22Rv1 (cell line): ENCODE data around the gene ERF.

Experiments
- H3K27ac ChIP-seq: fragments of 450-650 bp; 2 replicates; pipeline ENCODE4 v1.5.1; 2017
- ZFX ChIP-seq: fragments of 450-650 bp; IDR thresholded peaks from 2 replicates; pipeline ENCODE4 v1.6.1; 2017; ENCODE audit warnings: antibody characterized with exemption, borderline replicate concordance
- TF ChIP-seq, protein P1 (sequence below): fragments of 450-650 bp; IDR thresholded peaks from 2 replicates; pipeline ENCODE4 v1.5.1; 2017; ENCODE audit warnings: mild to moderate bottlenecking

Gene ERF

DNA sequence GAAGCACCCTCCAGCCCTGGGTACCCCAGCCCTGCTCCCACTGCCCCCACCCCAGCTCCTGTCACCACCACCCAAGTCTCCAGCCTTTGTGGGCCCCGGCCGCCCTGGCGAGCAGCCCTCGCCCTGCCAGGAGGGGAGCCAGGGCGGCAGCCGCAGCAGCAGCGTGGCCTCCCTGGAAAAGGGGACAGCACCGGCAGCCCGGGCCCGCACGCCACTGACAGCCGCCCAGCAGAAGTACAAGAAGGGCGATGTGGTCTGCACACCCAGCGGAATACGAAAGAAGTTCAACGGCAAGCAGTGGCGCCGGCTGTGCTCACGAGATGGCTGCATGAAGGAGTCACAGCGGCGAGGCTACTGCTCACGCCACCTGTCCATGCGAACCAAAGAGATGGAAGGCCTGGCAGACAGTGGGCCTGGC lies 18.1 kb upstream of the ERF start:
- H3K27ac ChIP-seq = no peak overlapping the region
- TF ChIP-seq, protein P1, sequence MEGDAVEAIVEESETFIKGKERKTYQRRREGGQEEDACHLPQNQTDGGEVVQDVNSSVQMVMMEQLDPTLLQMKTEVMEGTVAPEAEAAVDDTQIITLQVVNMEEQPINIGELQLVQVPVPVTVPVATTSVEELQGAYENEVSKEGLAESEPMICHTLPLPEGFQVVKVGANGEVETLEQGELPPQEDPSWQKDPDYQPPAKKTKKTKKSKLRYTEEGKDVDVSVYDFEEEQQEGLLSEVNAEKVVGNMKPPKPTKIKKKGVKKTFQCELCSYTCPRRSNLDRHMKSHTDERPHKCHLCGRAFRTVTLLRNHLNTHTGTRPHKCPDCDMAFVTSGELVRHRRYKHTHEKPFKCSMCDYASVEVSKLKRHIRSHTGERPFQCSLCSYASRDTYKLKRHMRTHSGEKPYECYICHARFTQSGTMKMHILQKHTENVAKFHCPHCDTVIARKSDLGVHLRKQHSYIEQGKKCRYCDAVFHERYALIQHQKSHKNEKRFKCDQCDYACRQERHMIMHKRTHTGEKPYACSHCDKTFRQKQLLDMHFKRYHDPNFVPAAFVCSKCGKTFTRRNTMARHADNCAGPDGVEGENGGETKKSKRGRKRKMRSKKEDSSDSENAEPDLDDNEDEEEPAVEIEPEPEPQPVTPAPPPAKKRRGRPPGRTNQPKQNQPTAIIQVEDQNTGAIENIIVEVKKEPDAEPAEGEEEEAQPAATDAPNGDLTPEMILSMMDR = no peak
- TF ChIP-seq ZFX = no peak

DNA sequence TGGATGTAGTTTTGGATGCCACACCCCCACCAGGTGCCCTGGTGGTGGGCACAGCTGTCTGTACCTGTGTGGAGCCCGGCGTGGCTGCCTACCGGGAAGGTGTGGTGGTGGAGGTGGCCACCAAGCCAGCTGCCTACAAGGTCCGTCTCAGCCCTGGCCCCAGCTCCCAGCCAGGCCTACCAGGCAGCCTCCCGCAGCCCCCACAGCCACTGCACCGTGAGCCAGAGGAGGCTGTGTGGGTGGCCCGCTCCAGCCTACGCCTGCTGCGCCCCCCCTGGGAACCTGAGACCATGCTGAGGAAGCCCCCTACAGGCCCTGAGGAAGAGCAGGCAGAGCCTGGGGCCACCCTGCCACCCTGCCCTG lies 17.6 kb upstream of the ERF start:
- no peak overlapping the region for H3K27ac ChIP-seq
- TF ChIP-seq, protein P1 = no peak
- no peak for TF ChIP-seq ZFX

DNA sequence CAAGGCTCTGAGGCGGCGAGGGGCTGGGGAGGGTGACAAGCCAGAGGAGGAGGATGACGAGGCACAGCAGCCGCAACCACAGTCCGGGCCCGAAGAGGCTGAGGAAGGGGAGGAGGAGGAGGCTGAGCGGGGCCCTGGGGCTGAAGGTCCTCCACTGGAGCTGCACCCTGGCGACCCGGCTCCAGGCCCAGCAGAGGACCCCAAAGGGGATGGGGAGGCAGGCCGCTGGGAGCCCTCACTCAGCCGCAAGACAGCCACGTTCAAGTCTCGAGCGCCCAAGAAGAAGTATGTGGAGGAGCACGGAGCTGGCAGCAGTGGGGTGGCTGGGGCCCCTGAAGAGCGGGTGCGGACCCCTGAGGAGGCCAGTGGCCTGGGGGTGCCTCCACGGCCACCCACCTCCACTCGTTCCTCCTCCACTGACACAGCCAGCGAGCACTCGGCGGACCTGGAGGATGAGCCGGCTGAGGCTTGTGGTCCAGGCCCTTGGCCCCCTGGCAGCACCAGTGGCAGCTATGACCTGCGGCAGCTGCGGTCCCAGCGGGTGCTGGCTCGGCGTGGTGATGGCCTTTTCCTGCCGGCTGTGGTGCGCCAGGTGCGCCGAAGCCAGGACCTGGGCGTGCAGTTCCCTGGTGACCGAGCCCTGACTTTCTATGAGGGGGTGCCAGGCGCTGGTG lies 17.1 kb upstream of the ERF start:
- H3K27ac ChIP-seq = no peak overlapping the region
- no peak for TF ChIP-seq ZFX
- TF ChIP-seq, protein P1 = no peak

DNA sequence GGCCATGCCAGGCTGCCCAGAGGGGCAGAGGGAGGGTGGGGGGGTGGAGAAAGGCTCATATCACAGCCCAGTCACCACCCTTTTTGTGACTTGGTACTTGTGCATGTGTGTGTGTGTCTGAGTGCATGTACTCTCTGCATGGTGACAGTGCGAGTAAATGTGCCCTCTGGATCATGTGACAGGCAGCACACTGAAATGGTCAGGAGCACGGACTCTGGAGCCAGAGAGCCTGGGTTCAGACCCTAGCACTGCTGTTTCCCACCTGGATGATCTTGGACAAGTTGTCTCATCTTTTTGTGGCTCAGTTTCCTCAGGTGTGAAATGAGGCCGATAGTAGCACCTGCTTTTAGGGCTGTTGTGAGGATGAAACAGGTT lies 16.1 kb upstream of the ERF start:
- peak overlapping the region; percentile 85 for H3K27ac ChIP-seq
- no peak for TF ChIP-seq ZFX
- TF ChIP-seq, protein P1 = no peak

DNA sequence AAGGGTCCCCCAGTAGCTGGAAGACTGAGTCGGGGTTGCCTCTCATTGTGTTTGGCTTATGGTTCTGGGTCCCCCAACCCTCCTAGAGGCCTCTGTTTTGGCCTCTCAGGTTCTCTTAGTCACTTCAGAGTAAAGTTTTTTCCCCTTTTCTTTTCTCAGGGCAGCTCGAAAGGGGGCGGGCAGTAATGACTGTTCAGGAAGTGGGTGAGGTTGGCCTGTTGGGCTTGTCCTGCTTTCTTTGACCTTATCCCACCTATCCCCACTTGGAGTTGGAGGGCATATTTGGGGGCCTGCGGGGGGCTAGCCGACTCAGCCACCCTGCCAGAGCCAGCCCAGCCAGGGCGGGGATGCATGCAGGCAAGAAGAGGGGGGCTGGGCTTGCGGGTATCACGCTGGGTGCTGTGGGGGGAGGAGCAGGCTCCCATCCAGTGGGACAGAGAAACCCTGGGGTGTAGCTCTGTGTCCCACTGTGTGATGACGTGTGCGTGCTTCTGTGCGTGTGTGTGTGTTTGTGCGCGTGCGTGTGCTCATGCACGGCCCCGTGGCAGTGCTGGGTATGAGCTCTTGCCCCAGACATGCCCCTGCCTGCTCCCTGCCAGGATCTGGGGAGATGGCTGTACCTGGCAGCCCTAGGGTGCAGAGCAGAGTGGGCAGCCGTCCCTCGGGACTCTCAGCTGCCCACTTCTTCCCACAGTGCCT lies 15.6 kb upstream of the ERF start:
- TF ChIP-seq, protein P1 = no peak
- TF ChIP-seq ZFX = no peak
- H3K27ac ChIP-seq = peak overlapping the region; percentile 85

DNA sequence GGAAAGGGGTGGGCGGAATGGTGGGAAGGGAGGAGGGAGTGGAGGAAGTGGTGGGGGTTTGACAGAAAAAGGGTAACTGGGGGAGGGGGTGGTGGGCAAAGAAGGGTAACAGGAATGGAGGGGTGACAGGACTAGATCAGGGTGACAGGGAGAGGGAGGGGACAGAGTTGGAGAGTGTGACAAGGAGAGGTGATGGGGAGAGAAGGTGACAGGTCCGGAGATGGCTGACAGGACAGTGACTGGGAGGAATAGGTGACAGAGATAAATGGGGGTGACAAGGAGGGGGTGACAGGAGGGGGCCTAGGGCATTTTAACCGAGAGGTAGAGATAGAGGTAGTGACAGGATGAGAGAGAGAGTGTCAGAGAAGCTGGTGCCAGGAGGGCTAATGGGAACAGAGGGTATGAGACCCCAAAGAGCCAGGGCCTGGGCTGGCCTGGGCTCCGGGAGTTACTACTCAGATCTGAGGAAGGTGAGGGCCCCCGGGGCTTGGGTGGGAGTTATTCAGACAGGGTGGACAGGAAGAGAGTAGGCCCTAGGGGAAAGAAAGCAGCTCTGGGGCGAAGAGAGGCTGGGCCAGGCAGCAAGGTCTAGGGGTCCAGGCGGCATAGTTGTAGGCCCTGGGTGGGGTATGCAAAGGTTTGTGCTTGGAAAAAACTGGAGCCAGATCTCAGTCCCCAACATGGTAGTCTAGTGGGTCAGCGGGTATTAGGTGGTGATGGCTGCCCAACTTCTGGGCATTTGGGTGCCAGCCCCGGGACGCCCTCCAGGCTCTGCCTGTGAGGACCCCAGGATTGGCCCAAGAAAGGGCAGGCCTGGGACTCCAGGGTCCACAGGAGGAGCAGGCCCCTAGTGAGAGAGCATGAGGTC lies 14.8 kb upstream of the ERF start:
- peak overlapping the region; percentile 85 for H3K27ac ChIP-seq
- TF ChIP-seq, protein P1 = no peak
